Thyroid gland (tissue), 4 donors: ENCODE measurements around the gene NCKAP5. TPM values are rescaled to one million over a fixed set of nuclear protein-coding genes. Genes with fewer than 3 reads are reported as not detected.

Source experiments
- DNase-seq, 2 donors: peaks; one replicate each; pipeline ENCODE4 v3.0.0-alpha.2; 2019
- H3K27ac ChIP-seq, 3 donors: fragments of 200-600 bp; sonication (generic); 1 replicate in 2 of 3; 2 replicates in 1 of 3; pipeline ENCODE4 v1.5.1; 2016 to 2019; ENCODE audit warnings: mild to moderate bottlenecking in 1 of 3, moderate library complexity in 1 of 3
- H3K27me3 ChIP-seq: fragments of 200-600 bp; sonication (generic); one replicate; pipeline ENCODE4 v1.5.1; 2019
- H3K36me3 ChIP-seq, 2 donors: fragments of 200-600 bp; sonication (generic); one replicate each; pipeline ENCODE4 v1.5.1; 2016 to 2019
- H3K4me1 ChIP-seq, 2 donors: fragments of 200-600 bp; sonication (generic); one replicate each; pipeline ENCODE4 v1.5.1; 2017 to 2019
- H3K4me3 ChIP-seq, 3 donors: fragments of 200-600 bp; sonication (generic); replicated peaks in 1 of 3; 1 replicate in 2 of 3; 2 replicates in 1 of 3; pipeline ENCODE4 v1.5.1; 2016; ENCODE audit warnings: mild to moderate bottlenecking in 1 of 3
- H3K9me3 ChIP-seq: fragments of 200-600 bp; sonication (generic); one replicate; pipeline ENCODE4 v1.5.1; 2017
- POLR2A ChIP-seq, 2 donors: fragments of 450-650 bp; IDR thresholded peaks; one replicate each; pipeline ENCODE4 v1.6.1; 2017; ENCODE audit warnings: antibody characterized with exemption in 2 of 2, mild to moderate bottlenecking in 2 of 2, moderate library complexity in 1 of 2
- WGBS, 2 donors: methylation state at CpG; one replicate each; pipeline ENCODE4 v1.1.5; 2017; 5-methylcytosine and 5-hydroxymethylcytosine counted together
- intact Hi-C: fragments of 100-400 bp; cut with DNase I; formaldehyde crosslinking; loops from one replicate; pipeline ENCODE4 v1.15.1; 2023
- small RNA-seq: library from RNA; depleted of rRNA; stranded (forward); fragments of <200 nt; gene quantifications from one replicate; pipeline ENCODE3, GENCODE V24; 2016
- total RNA-seq, 4 donors: library from RNA; depleted of rRNA; stranded (reverse); fragments of >200 nt; gene quantifications; one replicate each; pipeline ENCODE4 v1.2.3, GENCODE V29; 2016
- TF ChIP-seq, protein P1 (sequence below), 6 experiments: fragments of 200-600 bp in 3 of 6; fragments of 450-650 bp in 3 of 6; sonication (generic) in 3 of 6; IDR thresholded peaks; one replicate each; pipeline ENCODE4 v1.5.1; 2016 to 2019; ENCODE audit warnings: antibody characterized with exemption in 6 of 6, mild to moderate bottlenecking in 2 of 6, inconsistent platforms in 1 of 6, moderate library complexity in 1 of 6

The NCKAP5 gene
- total RNA-seq, 4 donors from 2014 or later = 0.45 to 1.2 (median 0.76) TPM

DNA sequence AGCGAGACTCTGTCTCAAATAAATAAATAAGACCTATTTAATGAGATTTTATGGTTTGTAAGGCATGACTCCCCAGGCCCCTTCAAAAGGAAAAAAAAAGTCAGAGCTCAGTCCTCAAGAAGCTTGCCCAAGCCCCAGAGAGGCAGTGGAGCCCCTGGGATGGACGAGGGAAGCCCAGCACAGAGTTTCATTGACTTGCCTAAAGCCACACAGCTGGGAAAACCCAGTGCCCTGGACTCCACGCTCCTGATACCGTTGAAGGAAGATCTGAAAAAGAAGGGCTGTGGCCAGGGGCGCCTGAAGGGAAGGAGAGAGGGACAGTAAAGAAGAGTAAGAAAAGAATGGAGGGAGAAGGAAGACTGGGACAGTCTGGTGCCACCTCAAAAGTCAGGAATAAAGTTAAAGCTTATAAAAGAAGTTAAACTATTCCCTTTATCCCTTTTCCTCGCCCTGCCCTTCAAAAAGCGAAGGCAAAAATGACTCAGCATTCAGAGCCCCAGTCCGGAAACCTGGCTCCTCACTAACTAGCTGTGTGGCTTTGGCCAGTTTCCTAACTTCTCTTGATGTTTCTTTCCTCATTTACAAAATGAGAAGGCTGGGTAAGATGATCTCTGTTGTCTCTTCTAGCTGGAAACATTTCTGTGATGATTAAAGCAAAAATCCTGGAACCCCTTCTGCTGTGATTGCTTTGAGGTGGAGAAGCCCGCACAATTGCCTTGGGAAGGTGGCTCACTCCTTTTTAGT, 945.0 kb downstream of the NCKAP5 start:
- TF ChIP-seq, protein P1, sequence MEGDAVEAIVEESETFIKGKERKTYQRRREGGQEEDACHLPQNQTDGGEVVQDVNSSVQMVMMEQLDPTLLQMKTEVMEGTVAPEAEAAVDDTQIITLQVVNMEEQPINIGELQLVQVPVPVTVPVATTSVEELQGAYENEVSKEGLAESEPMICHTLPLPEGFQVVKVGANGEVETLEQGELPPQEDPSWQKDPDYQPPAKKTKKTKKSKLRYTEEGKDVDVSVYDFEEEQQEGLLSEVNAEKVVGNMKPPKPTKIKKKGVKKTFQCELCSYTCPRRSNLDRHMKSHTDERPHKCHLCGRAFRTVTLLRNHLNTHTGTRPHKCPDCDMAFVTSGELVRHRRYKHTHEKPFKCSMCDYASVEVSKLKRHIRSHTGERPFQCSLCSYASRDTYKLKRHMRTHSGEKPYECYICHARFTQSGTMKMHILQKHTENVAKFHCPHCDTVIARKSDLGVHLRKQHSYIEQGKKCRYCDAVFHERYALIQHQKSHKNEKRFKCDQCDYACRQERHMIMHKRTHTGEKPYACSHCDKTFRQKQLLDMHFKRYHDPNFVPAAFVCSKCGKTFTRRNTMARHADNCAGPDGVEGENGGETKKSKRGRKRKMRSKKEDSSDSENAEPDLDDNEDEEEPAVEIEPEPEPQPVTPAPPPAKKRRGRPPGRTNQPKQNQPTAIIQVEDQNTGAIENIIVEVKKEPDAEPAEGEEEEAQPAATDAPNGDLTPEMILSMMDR (IDR thresholded peaks at IDR 0.05) = no peak
- no peak for TF ChIP-seq POLR2A (IDR thresholded peaks at IDR 0.05)
- H3K27ac ChIP-seq = no peak overlapping the region
- intact Hi-C loops = no loop called here
- 78 to 84% methylated on average over 9 of the region's 9 CpGs for WGBS, 2 donors
- no peaks in the 10 kb centered on the region for H3K9me3 ChIP-seq
- no peaks in the 10 kb centered on the region for H3K36me3 ChIP-seq
- peaks cover 15 to 19% of the 10 kb centered on the region in 2 donors for H3K4me1 ChIP-seq
- no peak overlapping the region for H3K4me3 ChIP-seq
- H3K27me3 ChIP-seq = no peaks in the 10 kb centered on the region
- no peak for DNase-seq

Small RNA genes within 50 kb of the gene (small RNA-seq; reads per million reads assigned to genes)
- gene AC016909.1 (not detected), gene RN7SKP154 (not detected), gene RNU6-579P (not detected)
